ENCODE measurements around the gene UBE2N. TPM values are rescaled to one million over a fixed set of nuclear protein-coding genes. Genes with fewer than 3 reads are reported as not detected.

The UBE2N gene
- total RNA-seq, 1 donor from 2014 or later: 129 TPM

- H3K27ac Mint-ChIP-seq: no peak overlapping the region
- no peaks in the 10 kb centered on the region for H3K27me3 Mint-ChIP-seq
- no peaks in the 10 kb centered on the region for H3K9me3 Mint-ChIP-seq (ENCODE audit: low read depth)
- TF ChIP-seq, protein P1, sequence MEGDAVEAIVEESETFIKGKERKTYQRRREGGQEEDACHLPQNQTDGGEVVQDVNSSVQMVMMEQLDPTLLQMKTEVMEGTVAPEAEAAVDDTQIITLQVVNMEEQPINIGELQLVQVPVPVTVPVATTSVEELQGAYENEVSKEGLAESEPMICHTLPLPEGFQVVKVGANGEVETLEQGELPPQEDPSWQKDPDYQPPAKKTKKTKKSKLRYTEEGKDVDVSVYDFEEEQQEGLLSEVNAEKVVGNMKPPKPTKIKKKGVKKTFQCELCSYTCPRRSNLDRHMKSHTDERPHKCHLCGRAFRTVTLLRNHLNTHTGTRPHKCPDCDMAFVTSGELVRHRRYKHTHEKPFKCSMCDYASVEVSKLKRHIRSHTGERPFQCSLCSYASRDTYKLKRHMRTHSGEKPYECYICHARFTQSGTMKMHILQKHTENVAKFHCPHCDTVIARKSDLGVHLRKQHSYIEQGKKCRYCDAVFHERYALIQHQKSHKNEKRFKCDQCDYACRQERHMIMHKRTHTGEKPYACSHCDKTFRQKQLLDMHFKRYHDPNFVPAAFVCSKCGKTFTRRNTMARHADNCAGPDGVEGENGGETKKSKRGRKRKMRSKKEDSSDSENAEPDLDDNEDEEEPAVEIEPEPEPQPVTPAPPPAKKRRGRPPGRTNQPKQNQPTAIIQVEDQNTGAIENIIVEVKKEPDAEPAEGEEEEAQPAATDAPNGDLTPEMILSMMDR (IDR thresholded peaks at IDR 0.05; ENCODE audit: unreplicated experiment): no peak
- H3K4me3 Mint-ChIP-seq (ENCODE audit: low read depth): no peak overlapping the region
- no peaks in the 10 kb centered on the region for H3K36me3 Mint-ChIP-seq (ENCODE audit: insufficient read depth)
- no peak for DNase-seq (ENCODE audit: low spot score, unreplicated experiment)
- H3K4me1 Mint-ChIP-seq (ENCODE audit: low read depth): peaks cover 6% of the 10 kb centered on the region
Measured at GRCh38 chr12:93447555-93448290, 6.0 kb upstream of the UBE2N start.

- Mint-ChIP-seq H3K27me3 (no peaks in the 10 kb centered on the region), H3K36me3 (ENCODE audit: insufficient read depth) (no peaks in the 10 kb centered on the region), H3K9me3 (ENCODE audit: low read depth) (no peaks in the 10 kb centered on the region), H3K27ac (no peak overlapping the region), H3K4me1 (ENCODE audit: low read depth) (peaks cover 22% of the 10 kb centered on the region), H3K4me3 (ENCODE audit: low read depth) (peak overlapping the region; percentile 95)
- TF ChIP-seq, protein P1 (IDR thresholded peaks at IDR 0.05; ENCODE audit: unreplicated experiment): no peak
- DNase-seq (ENCODE audit: low spot score, unreplicated experiment): no peak
Measured at GRCh38 chr12:93443576-93443975, 1.8 kb upstream of the UBE2N start.

DNA sequence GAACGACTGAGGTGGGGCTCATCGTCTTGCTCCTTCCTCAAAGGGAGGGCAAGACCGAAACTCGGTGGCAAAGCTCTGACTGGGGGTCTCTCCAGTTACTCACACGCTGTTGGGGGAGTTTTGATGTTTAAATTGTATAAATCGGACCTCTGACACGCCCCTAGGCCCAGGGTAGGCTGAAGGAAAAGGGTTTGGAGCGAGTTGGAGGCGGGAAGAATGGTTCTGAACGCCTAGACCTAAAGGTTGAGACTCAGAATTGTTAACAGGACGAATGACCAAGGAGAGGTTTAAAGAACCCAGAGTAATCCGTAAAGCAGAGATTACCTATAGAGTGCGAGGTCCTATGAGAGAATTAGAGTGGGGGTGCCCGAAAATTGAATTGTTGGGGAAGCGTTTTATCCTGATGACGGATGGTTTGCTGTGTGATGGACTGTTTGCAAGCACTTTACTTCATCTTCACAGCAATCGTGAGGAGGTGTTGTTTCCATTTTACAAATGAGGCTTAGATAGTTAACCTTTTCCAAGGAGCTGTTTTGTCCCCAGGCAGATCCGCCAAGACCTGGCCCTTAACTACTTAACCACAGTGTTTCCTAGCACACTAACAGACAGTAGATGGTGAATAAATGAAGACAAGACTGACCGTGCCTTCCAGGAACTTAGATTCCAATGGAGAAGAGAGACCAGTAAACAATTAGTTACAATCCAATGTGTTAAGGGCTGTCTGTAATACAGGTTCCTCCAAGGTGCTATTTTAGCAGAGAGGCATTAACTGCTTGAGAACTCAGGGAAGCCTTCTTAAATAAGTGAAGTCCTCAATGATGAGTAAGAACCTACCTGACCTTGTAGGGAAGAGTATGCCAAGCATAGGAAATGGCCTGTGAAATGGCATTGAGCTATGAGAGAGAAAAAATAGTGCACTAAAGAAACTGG, 929 bp upstream of the UBE2N start:
- H3K27me3 Mint-ChIP-seq: no peaks in the 10 kb centered on the region
- no peaks in the 10 kb centered on the region for H3K9me3 Mint-ChIP-seq (ENCODE audit: low read depth)
- no peaks in the 10 kb centered on the region for H3K36me3 Mint-ChIP-seq (ENCODE audit: insufficient read depth)
- peak overlapping the region; percentile 95 for H3K4me3 Mint-ChIP-seq (ENCODE audit: low read depth)
- H3K27ac Mint-ChIP-seq: peak overlapping the region; percentile 99
- TF ChIP-seq, protein P1 (IDR thresholded peaks at IDR 0.05; ENCODE audit: unreplicated experiment): no peak
- DNase-seq (ENCODE audit: low spot score, unreplicated experiment): no peak
- H3K4me1 Mint-ChIP-seq (ENCODE audit: low read depth): peaks cover 25% of the 10 kb centered on the region

- Mint-ChIP-seq H3K36me3 (ENCODE audit: insufficient read depth) (no peaks in the 10 kb centered on the region), H3K4me1 (ENCODE audit: low read depth) (peaks cover 26% of the 10 kb centered on the region), H3K9me3 (ENCODE audit: low read depth) (no peaks in the 10 kb centered on the region), H3K27ac (peak overlapping the region; percentile 97), H3K27me3 (no peaks in the 10 kb centered on the region), H3K4me3 (ENCODE audit: low read depth) (peak overlapping the region; percentile 89)
- no peak for DNase-seq (ENCODE audit: low spot score, unreplicated experiment)
- TF ChIP-seq, protein P1 (IDR thresholded peaks at IDR 0.05; ENCODE audit: unreplicated experiment): no peak
Measured at GRCh38 chr12:93441081-93441616, 598 bp downstream of the UBE2N start.
